Ovary (tissue), 3 donors: Measurements from ENCODE around the gene DIS3L2.

Source experiments
- EP300 ChIP-seq: sonication (generic); formaldehyde crosslinking; IDR thresholded peaks from one replicate; pipeline ENCODE4 v1.6.1; 2017; ENCODE audit warnings: antibody characterized with exemption
- POLR2A ChIP-seq: fragments of 450-650 bp; IDR thresholded peaks from one replicate; pipeline ENCODE4 v1.6.1; 2017; ENCODE audit warnings: antibody characterized with exemption, mild to moderate bottlenecking, moderate library complexity
- TF ChIP-seq, protein P1 (sequence below), 3 donors: fragments of 450-650 bp in 2 of 3; fragments of 200-600 bp in 1 of 3; IDR thresholded peaks; one replicate each; pipeline versions ENCODE4 v1.5.1 to v1.8.0; 2016 to 2022; ENCODE audit warnings: antibody characterized with exemption in 3 of 3, mild to moderate bottlenecking in 1 of 3
- donor health status: DM: no; HTN: no; CAD: no.

DNA sequence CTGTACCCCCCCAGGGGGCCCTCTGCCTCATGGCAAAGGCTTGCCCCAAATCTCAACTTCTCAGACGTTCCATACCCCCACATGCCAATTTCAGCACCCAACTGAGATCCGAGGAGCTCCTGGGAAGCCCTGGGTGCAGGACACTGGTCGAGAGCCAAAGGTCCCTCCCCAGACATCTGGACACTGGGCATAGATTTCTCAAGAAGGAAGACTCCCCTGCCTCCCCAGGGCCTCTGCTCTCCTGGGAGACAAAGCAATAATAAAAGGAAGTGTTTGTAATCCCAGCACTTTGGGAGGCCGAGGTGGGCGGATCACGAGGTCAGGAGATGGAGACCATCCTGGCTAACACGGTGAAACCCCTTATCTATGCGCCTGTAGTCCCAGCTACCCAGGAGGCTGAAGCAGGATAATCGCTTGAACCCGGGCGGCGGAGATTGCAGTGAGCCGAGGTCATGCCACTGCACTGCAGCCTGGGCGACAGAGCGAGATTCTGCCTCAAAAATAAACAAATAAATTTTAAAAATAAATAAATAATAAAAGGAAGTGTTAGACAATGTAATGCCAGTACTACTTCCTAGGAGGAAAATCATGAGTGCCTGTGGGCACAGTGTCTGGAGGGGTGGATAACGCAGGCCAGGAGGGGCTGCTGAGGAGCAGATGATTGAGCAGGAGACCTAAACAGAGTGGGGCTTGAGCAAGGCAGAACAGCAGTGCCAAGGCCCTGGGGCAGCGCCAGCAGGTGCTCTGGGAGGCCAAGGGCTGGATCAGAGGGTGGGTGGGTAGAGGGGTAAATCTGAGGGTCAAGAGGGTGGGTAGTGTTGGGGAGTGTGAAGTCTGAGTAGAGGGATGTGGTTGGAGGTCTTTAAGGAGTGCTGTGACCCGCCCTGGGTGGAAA, 421.1 kb downstream of the DIS3L2 start:
- TF ChIP-seq, protein P1, sequence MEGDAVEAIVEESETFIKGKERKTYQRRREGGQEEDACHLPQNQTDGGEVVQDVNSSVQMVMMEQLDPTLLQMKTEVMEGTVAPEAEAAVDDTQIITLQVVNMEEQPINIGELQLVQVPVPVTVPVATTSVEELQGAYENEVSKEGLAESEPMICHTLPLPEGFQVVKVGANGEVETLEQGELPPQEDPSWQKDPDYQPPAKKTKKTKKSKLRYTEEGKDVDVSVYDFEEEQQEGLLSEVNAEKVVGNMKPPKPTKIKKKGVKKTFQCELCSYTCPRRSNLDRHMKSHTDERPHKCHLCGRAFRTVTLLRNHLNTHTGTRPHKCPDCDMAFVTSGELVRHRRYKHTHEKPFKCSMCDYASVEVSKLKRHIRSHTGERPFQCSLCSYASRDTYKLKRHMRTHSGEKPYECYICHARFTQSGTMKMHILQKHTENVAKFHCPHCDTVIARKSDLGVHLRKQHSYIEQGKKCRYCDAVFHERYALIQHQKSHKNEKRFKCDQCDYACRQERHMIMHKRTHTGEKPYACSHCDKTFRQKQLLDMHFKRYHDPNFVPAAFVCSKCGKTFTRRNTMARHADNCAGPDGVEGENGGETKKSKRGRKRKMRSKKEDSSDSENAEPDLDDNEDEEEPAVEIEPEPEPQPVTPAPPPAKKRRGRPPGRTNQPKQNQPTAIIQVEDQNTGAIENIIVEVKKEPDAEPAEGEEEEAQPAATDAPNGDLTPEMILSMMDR (IDR thresholded peaks at IDR 0.05) = no peak
- no peak for TF ChIP-seq POLR2A
- TF ChIP-seq EP300 = no peak
